GM18498 (cell line): ENCODE data around the gene SOWAHB.

ENCODE experiments used
- ATAC-seq: cut with Tn5 transposase; IDR thresholded peaks from one replicate; pipeline ENCODE4 v1.9.1; 2021; ENCODE audit warnings: mild to moderate bottlenecking, moderate library complexity; ENCODE audit not compliant: unreplicated experiment

SOWAHB gene

GRCh38 chr4:76856243-76857073 is 41.5 kb downstream of the SOWAHB start:
- ATAC-seq = no peak

GRCh38 chr4:76854858-76855257 is 43.1 kb downstream of the SOWAHB start:
- ATAC-seq = no peak

DNA sequence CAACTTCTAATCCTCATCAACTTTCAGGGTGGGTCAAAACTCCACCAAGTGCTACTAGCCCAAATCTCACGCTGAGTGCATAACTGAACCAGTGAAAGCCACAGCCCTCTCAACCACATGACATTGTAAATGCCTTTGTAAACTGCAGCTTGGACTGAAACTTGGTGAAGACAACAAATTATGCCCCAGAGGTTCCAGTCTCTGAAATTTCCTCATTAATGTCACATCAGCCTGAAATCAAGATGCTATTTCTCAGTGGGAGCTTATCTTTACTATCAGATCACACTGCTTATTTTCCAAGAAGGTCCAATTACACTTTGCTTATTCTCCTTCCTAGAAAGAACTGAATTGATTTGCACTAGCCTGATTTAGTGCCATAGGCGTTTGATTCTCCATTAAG is 46.6 kb downstream of the SOWAHB start:
- ATAC-seq = no peak

GRCh38 chr4:76850010-76850441 is 47.9 kb downstream of the SOWAHB start:
- no peak for ATAC-seq
